ENCODE measurements around the gene GPR89B.
"Not testable (repeated sequence)": the region's sequence is repeated elsewhere in the genome, so short reads cannot be mapped to it uniquely, and the experiment has no call there.

Gene GPR89B

GRCh38 chr1:147940456-147940855, 12.2 kb downstream of the GPR89B start:
- DNase-seq: not testable (repeated sequence)

- not testable (repeated sequence) for DNase-seq
Measured at GRCh38 chr1:147942563-147942962, 14.3 kb downstream of the GPR89B start.

- not testable (repeated sequence) for DNase-seq
Measured at GRCh38 chr1:147949517-147949916, 21.3 kb downstream of the GPR89B start.

- not testable (repeated sequence) for DNase-seq
Measured at GRCh38 chr1:147958906-147959305, 30.7 kb downstream of the GPR89B start.

GRCh38 chr1:147959680-147960079, 31.5 kb downstream of the GPR89B start:
- DNase-seq: not testable (repeated sequence)

GRCh38 chr1:147964575-147964974, 36.4 kb downstream of the GPR89B start:
- DNase-seq: not testable (repeated sequence)

GRCh38 chr1:147966657-147967056, 38.4 kb downstream of the GPR89B start:
- not testable (repeated sequence) for DNase-seq

GRCh38 chr1:147978896-147979651, 50.9 kb downstream of the GPR89B start:
- not testable (repeated sequence) for DNase-seq

- not testable (repeated sequence) for DNase-seq
Measured at GRCh38 chr1:147985374-147985773, 57.2 kb downstream of the GPR89B start.

GRCh38 chr1:147987893-147988292, 59.7 kb downstream of the GPR89B start:
- DNase-seq: not testable (repeated sequence)

GRCh38 chr1:147992916-147993315, 64.7 kb downstream of the GPR89B start:
- not testable (repeated sequence) for DNase-seq

- DNase-seq: not testable (repeated sequence)
Measured at GRCh38 chr1:147993400-147993799, 65.2 kb downstream of the GPR89B start.

GRCh38 chr1:147993825-147994615, 65.8 kb downstream of the GPR89B start:
- not testable (repeated sequence) for DNase-seq

GRCh38 chr1:147996088-147996487, 67.9 kb downstream of the GPR89B start:
- DNase-seq: not testable (repeated sequence)

- not testable (repeated sequence) for DNase-seq
Measured at GRCh38 chr1:148007724-148008123, 79.5 kb downstream of the GPR89B start.

- no peak for DNase-seq
Measured at GRCh38 chr1:148010527-148010926, 82.3 kb downstream of the GPR89B start.

- not testable (repeated sequence) for DNase-seq
Measured at GRCh38 chr1:148013177-148014144, 85.2 kb downstream of the GPR89B start.

- DNase-seq: not testable (repeated sequence)
Measured at GRCh38 chr1:148014289-148015200, 86.3 kb downstream of the GPR89B start.

- not testable (repeated sequence) for DNase-seq
Measured at GRCh38 chr1:148024918-148025317, 96.7 kb downstream of the GPR89B start.

GRCh38 chr1:148027004-148027403, 98.8 kb downstream of the GPR89B start:
- not testable (repeated sequence) for DNase-seq

- not testable (repeated sequence) for DNase-seq
Measured at GRCh38 chr1:148032247-148032646, 104.0 kb downstream of the GPR89B start.
